ENCODE results near the gene HS2ST1.

DNA sequence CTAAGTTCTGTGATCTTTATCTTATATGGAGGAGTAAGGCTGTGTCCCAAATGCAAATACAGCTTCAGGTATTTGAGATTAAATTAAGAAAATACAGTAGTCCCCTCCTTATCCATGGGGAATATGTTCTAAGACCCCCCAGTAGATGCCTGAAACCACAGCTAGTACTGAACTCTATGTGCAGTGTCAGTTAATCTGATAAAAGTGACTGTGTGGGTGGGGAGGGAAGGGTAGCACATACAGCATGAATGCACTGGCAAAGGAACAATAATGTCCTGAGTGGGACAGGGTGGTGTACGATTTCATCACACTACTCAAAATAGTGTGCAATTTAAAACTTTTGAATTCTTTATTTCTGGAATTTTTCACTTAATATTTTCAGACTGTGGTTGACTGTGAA is 83.1 kb downstream of the HS2ST1 start:
- TF ChIP-seq, protein P1, sequence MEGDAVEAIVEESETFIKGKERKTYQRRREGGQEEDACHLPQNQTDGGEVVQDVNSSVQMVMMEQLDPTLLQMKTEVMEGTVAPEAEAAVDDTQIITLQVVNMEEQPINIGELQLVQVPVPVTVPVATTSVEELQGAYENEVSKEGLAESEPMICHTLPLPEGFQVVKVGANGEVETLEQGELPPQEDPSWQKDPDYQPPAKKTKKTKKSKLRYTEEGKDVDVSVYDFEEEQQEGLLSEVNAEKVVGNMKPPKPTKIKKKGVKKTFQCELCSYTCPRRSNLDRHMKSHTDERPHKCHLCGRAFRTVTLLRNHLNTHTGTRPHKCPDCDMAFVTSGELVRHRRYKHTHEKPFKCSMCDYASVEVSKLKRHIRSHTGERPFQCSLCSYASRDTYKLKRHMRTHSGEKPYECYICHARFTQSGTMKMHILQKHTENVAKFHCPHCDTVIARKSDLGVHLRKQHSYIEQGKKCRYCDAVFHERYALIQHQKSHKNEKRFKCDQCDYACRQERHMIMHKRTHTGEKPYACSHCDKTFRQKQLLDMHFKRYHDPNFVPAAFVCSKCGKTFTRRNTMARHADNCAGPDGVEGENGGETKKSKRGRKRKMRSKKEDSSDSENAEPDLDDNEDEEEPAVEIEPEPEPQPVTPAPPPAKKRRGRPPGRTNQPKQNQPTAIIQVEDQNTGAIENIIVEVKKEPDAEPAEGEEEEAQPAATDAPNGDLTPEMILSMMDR (IDR thresholded peaks at IDR 0.05) = no peak
- TF ChIP-seq POLR2A (IDR thresholded peaks at IDR 0.05) = no peak

Data from uterus (tissue), 2 donors.